WI38 (cell line): ENCODE data around the gene CPLX1.

Source experiments
- H3K4me3 ChIP-seq: 2 replicates; pipeline ENCODE4 v1.5.1; 2011; ENCODE audit warnings: low read depth, mild to moderate bottlenecking, control low read depth, low read length
- TF ChIP-seq, protein P1 (sequence below): IDR thresholded peaks from 2 replicates; pipeline ENCODE4 v1.5.1; 2012; ENCODE audit warnings: low read depth, mild to moderate bottlenecking, control low read depth, low read length

CPLX1 gene

GRCh38 chr4:768076-768475, 57.9 kb downstream of the CPLX1 start:
- TF ChIP-seq, protein P1, sequence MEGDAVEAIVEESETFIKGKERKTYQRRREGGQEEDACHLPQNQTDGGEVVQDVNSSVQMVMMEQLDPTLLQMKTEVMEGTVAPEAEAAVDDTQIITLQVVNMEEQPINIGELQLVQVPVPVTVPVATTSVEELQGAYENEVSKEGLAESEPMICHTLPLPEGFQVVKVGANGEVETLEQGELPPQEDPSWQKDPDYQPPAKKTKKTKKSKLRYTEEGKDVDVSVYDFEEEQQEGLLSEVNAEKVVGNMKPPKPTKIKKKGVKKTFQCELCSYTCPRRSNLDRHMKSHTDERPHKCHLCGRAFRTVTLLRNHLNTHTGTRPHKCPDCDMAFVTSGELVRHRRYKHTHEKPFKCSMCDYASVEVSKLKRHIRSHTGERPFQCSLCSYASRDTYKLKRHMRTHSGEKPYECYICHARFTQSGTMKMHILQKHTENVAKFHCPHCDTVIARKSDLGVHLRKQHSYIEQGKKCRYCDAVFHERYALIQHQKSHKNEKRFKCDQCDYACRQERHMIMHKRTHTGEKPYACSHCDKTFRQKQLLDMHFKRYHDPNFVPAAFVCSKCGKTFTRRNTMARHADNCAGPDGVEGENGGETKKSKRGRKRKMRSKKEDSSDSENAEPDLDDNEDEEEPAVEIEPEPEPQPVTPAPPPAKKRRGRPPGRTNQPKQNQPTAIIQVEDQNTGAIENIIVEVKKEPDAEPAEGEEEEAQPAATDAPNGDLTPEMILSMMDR, result no peak
- H3K4me3 ChIP-seq, result no peak overlapping the region

- TF ChIP-seq, protein P1, result no peak
- H3K4me3 ChIP-seq, result no peak overlapping the region
Observed at GRCh38 chr4:766559-767283, 59.2 kb downstream of the CPLX1 start.

DNA sequence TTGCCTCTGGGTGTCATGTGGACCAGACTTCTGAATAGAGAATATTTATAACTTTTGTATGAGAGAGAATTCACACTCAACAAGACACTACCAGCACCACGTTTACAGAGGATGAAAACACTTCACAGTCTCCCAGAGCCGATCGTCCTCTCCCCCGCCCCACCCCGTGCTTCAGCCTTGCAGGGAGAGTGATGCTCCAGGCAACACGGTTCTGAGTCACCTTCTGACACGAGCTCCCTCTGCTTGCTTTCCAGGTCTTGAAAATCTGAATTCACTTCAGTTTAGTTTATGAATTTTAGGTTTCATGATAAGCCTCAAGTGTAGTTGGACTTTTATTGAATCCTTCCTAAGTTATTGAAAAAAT, 59.8 kb downstream of the CPLX1 start:
- H3K4me3 ChIP-seq, result no peak overlapping the region
- TF ChIP-seq, protein P1, result no peak

DNA sequence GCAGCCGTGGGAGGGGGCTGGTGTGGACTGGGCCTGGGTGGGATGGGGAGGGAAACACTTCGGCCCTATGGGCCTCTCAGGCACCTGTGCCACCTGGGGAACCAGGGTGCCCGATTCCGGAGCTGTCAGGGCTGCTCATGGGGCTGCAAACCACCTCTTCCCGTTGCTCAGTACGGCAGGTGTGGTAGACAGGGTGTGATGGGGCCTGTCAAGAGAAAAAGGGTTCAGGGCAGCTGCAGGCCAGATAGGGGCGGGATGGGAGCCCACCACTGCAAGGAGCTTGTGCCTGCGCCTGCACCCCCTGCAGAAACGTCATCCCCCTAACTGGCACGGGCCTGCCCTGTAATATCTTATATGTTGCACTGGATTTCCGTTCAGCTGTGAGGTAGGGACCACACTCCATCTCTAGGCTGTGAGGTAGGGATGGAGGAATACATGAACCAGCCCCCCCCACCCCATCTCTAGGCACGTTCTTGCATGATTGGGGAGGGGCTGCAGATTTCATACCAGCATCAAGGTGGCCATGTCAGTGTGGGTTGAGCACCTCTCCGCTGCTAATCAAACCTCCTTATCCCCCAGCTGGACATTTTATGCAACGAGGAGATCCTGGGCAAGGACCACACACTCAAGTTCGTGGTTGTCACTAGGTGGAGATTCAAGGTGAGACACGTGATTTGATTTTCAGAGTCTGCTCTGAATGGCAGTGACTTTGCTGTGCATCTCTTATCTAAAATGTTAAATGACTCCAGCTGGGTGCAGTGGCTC, 61.3 kb downstream of the CPLX1 start:
- TF ChIP-seq, protein P1, result no peak
- H3K4me3 ChIP-seq, result no peak overlapping the region

GRCh38 chr4:763922-764321, 62.0 kb downstream of the CPLX1 start:
- TF ChIP-seq, protein P1, result no peak
- no peak overlapping the region for H3K4me3 ChIP-seq

DNA sequence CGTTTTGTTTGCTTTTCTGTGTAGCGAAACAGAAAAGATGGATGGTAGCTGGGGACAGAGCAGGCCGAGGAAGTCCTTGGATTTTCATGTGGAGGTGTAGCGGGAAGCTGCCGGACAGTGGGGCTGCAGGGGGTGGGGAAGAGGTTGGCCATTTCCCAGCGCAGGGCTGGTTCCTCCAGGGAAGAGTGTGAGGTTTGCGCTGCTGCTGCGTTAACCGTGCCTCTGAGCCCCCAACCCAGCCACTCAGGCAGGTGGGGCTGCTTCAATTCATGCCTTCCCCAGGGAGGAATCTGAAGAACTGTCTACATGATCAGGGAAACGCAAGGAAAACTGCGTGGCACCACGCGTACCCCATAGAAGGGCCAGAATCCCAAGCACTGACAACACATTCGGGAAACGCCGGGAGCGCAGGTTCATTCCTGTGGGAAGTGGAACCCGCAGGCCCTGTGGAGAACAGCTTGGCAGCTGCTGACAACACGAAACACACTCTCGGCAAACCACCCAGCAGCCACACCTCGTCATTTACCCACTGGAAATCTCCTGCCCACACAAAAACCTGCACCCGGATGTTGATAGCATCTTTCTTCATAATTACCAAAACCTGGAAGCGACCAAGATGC, 62.6 kb downstream of the CPLX1 start:
- TF ChIP-seq, protein P1, result no peak
- H3K4me3 ChIP-seq, result no peak overlapping the region
